Lower lobe of right lung (tissue), 2 donors: Measurements from ENCODE around the gene NINJ2. TPM values are rescaled to one million over a fixed set of nuclear protein-coding genes. Genes with fewer than 3 reads are reported as not detected.

Source experiments
- ATAC-seq, 2 donors: fragments of 200-7000 bp; cut with Tn5 transposase; one replicate each; pipeline ENCODE4 v1.9.1; 2020 to 2022; ENCODE audit warnings: mild to moderate bottlenecking in 2 of 2, moderate library complexity in 2 of 2
- DNase-seq: peaks from one replicate; pipeline ENCODE4 v3.0.0-alpha.2; 2020
- H3K27ac ChIP-seq: fragments of 200-600 bp; one replicate; pipeline ENCODE4 v1.8.0; 2022
- H3K27me3 ChIP-seq: fragments of 200-600 bp; one replicate; pipeline ENCODE4 v1.8.0; 2022; ENCODE audit warnings: low read depth
- H3K36me3 ChIP-seq: fragments of 200-600 bp; one replicate; pipeline ENCODE4 v1.8.0; 2022; ENCODE audit warnings: mild to moderate bottlenecking
- H3K4me1 ChIP-seq: fragments of 200-600 bp; one replicate; pipeline ENCODE4 v1.8.0; 2022
- H3K4me3 ChIP-seq: fragments of 200-600 bp; one replicate; pipeline ENCODE4 v1.8.0; 2022; ENCODE audit warnings: mild to moderate bottlenecking
- H3K9me3 ChIP-seq: fragments of 200-600 bp; one replicate; pipeline ENCODE4 v1.8.0; 2022
- CTCF ChIP-seq: fragments of 200-600 bp; IDR thresholded peaks from one replicate; pipeline ENCODE4 v1.8.0; 2022; ENCODE audit warnings: antibody characterized with exemption, mild to moderate bottlenecking
- intact Hi-C: fragments of 100-400 bp; cut with DNase I; formaldehyde crosslinking; loops from one replicate; pipeline ENCODE4 v1.11.0; 2022
- total RNA-seq: library from RNA; stranded (reverse); fragmentation: NEBNext Ultra II Directional; extraction: Animal tissue kit (Norgen Biotek cat#: 25700); gene quantifications from one replicate; pipeline ENCODE4 v1.2.1, GENCODE V29; 2021
- donor health status: DM: no; HTN: yes; CAD: no; lungs with severe emphysema.

The NINJ2 gene
- total RNA-seq, 1 donor from 2014 or later: 18.1 TPM

- DNase-seq: no peak
- Histone ChIP-seq H3K4me3 (no peak overlapping the region), H3K36me3 (no peaks in the 10 kb centered on the region), H3K4me1 (peaks cover 20% of the 10 kb centered on the region), H3K27ac (peak overlapping the region; percentile 78), H3K9me3 (no peaks in the 10 kb centered on the region), H3K27me3 (no peaks in the 10 kb centered on the region)
- TF ChIP-seq CTCF: no peak
- intact Hi-C loops: no loop called here
- ATAC-seq: peak in 1 of 2 donors; percentile 14
Observed at GRCh38 chr12:563250-563781, 99.9 kb downstream of the NINJ2 start.

- no peak for ATAC-seq
- Histone ChIP-seq H3K27ac (peak overlapping the region; percentile 78), H3K36me3 (no peaks in the 10 kb centered on the region), H3K27me3 (no peaks in the 10 kb centered on the region), H3K4me3 (peak overlapping the region; percentile 31), H3K9me3 (no peaks in the 10 kb centered on the region), H3K4me1 (peaks cover 20% of the 10 kb centered on the region)
- intact Hi-C loops: no loop called here
- no peak for TF ChIP-seq CTCF
- no peak for DNase-seq
Observed at GRCh38 chr12:562634-563033, 100.6 kb downstream of the NINJ2 start.

- Histone ChIP-seq H3K4me1 (peaks cover 20% of the 10 kb centered on the region), H3K27me3 (no peaks in the 10 kb centered on the region), H3K9me3 (no peaks in the 10 kb centered on the region), H3K4me3 (peak overlapping the region; percentile 31), H3K36me3 (no peaks in the 10 kb centered on the region), H3K27ac (peak overlapping the region; percentile 78)
- no peak for TF ChIP-seq CTCF
- ATAC-seq: peak; percentile 69 to 75
- intact Hi-C loops: no loop called here
- DNase-seq: peak; percentile 85
Observed at GRCh38 chr12:561908-562593, 101.2 kb downstream of the NINJ2 start.

GRCh38 chr12:561391-561705 lies 101.9 kb downstream of the NINJ2 start:
- no peak for ATAC-seq
- intact Hi-C loops: no loop called here
- peak overlapping the region; percentile 78 for H3K27ac ChIP-seq

GRCh38 chr12:560691-561390 lies 102.4 kb downstream of the NINJ2 start:
- no peak for TF ChIP-seq CTCF
- Histone ChIP-seq H3K27ac (no peak overlapping the region), H3K36me3 (no peaks in the 10 kb centered on the region), H3K9me3 (no peaks in the 10 kb centered on the region), H3K27me3 (no peaks in the 10 kb centered on the region), H3K4me1 (peaks cover 20% of the 10 kb centered on the region), H3K4me3 (no peak overlapping the region)
- intact Hi-C loops: no loop called here
- no peak for DNase-seq
- ATAC-seq: no peak

More at GRCh38 chr12:561391-561705, 101.9 kb downstream of the NINJ2 start:
- H3K4me1 ChIP-seq: peaks cover 20% of the 10 kb centered on the region
- no peak for DNase-seq
- no peaks in the 10 kb centered on the region for H3K27me3 ChIP-seq
- no peak overlapping the region for H3K4me3 ChIP-seq
- H3K36me3 ChIP-seq: no peaks in the 10 kb centered on the region
- no peaks in the 10 kb centered on the region for H3K9me3 ChIP-seq
- no peak for TF ChIP-seq CTCF
